K562 (cell line): Measurements from ENCODE around the gene KPNB1. TPM values are rescaled to one million over a fixed set of nuclear protein-coding genes. Genes with fewer than 3 reads are reported as not detected.

Experiments
- ATAC-seq: fragments of 200-7000 bp; cut with Tn5 transposase; 3 replicates; pipeline ENCODE4 v1.9.1; 2020; ENCODE audit warnings: moderate library complexity
- BruUV-seq: library from RNA; stranded (reverse); fragments of 400-500 nt; replicated peaks from 2 replicates; lab custom pipeline; 2021; lab: Mats Ljungman, UMichigan
- CTCF ChIA-PET: fragments of 300-600 bp; formaldehyde crosslinking; extraction: SDS; loops from one replicate; lab custom pipeline; 2021; ENCODE audit warnings: low intra/inter-chr PET ratio; lab: Yijun Ruan, JAX
- POLR2A ChIA-PET: fragments of 300-600, 350-650 bp; sonication (Branson Sonifier 250); formaldehyde crosslinking; extraction: SDS; loops from one replicate; lab custom pipeline; 2021; ENCODE audit warnings: antibody characterized with exemption, inconsistent platforms; lab: Yijun Ruan, JAX
- DNase-seq, 4 experiments: peaks; one replicate each; pipeline versions ENCODE4 v3.0.0 to v3.0.0-alpha.2; 2011 to 2018; ENCODE audit warnings: low spot score in 3 of 4, mixed read lengths in 3 of 4; ENCODE audit errors: extremely low read depth in 1 of 4
- FAIRE-seq: peaks from 2 replicates; lab custom pipeline; 2011; peaks lifted over from hg19 to GRCh38; lab: Jason Lieb, UNC
- H2AFZ ChIP-seq: 2 replicates; pipeline ENCODE4 v1.6.0; 2011; ENCODE audit warnings: low read depth, low read length, control low read depth, inconsistent platforms
- H3K27ac ChIP-seq: fragments of 200-600 bp; 3 replicates; pipeline ENCODE4 v1.8.0; 2011; ENCODE audit warnings: low read depth, mild to moderate bottlenecking, control low read depth, inconsistent platforms, low read length, moderate library complexity, mixed read lengths; ENCODE audit errors: extremely low read depth
- H3K27me3 ChIP-seq, 2 experiments: fragments of 300-600 bp in 1 of 2; 2 replicates in 1 of 2; 3 replicates in 1 of 2; pipeline versions ENCODE4 v1.6.0 to v1.8.0; 2011; ENCODE audit warnings: inconsistent platforms in 2 of 2, low read length in 2 of 2, mild to moderate bottlenecking in 1 of 2, mixed read lengths in 1 of 2, moderate library complexity in 1 of 2; ENCODE audit not compliant: control insufficient read depth in 2 of 2, insufficient read depth in 2 of 2
- H3K36me3 ChIP-seq: fragments of 300-600 bp; 3 replicates; pipeline ENCODE4 v1.8.0; 2011; ENCODE audit warnings: mild to moderate bottlenecking, low read length, inconsistent platforms; ENCODE audit not compliant: control insufficient read depth, insufficient read depth
- H3K4me1 ChIP-seq, 2 experiments: fragments of 200-600 bp in 1 of 2; replicated peaks in 1 of 2; 2 replicates in 1 of 2; 3 replicates in 1 of 2; pipeline versions ENCODE4 v1.5.1 to v1.8.0; 2011; ENCODE audit warnings: inconsistent platforms in 2 of 2, low read length in 2 of 2, mild to moderate bottlenecking in 1 of 2, mixed read lengths in 1 of 2, moderate library complexity in 1 of 2; ENCODE audit not compliant: control insufficient read depth in 2 of 2, insufficient read depth in 2 of 2
- H3K4me2 ChIP-seq: 2 replicates; pipeline ENCODE4 v1.6.1; 2011; ENCODE audit warnings: low read length, control low read depth, inconsistent platforms, mixed read lengths; ENCODE audit not compliant: insufficient read depth
- H3K4me3 ChIP-seq: fragments of 200-600 bp; sonication (generic), shearing (Covaris generic); 2 replicates; pipeline ENCODE4 v1.5.1; 2016; ENCODE audit warnings: control low read depth, inconsistent platforms
- H3K79me2 ChIP-seq: fragments of 200-600 bp; 3 replicates; pipeline ENCODE4 v1.8.0; 2011; ENCODE audit warnings: low read length, inconsistent platforms; ENCODE audit not compliant: control insufficient read depth, insufficient read depth
- H3K9ac ChIP-seq, 2 experiments: 2 replicates each; pipeline versions ENCODE4 v1.6.0 to v1.6.1; 2011; ENCODE audit warnings: low read depth in 2 of 2, low read length in 2 of 2, control low read depth in 1 of 2, inconsistent platforms in 1 of 2, mild to moderate bottlenecking in 1 of 2, mixed read lengths in 1 of 2; ENCODE audit not compliant: insufficient read depth in 1 of 2
- H3K9me1 ChIP-seq: one replicate; pipeline ENCODE4 v1.6.0; 2011; ENCODE audit warnings: inconsistent platforms, mild to moderate bottlenecking, low read length, moderate library complexity; ENCODE audit not compliant: control insufficient read depth, insufficient read depth
- H3K9me3 ChIP-seq: replicated peaks from 2 replicates; pipeline ENCODE4 v1.5.1; 2011; ENCODE audit warnings: low read depth, low read length, inconsistent platforms; ENCODE audit not compliant: control insufficient read depth, insufficient read depth
- H4K20me1 ChIP-seq: replicated peaks from 2 replicates; pipeline ENCODE4 v1.6.1; 2011; ENCODE audit warnings: low read length, inconsistent platforms, mixed read lengths; ENCODE audit not compliant: control insufficient read depth, insufficient read depth
- CEBPB ChIP-seq: fragments of 450-650 bp; IDR thresholded peaks from 2 replicates; pipeline ENCODE4 v1.6.1; 2016; ENCODE audit warnings: missing genetic modification characterization, missing compliant biosample characterization
- DACH1 ChIP-seq: fragments of 450-650 bp; IDR thresholded peaks from 2 replicates; pipeline ENCODE4 v1.6.1; 2018; ENCODE audit not compliant: partially characterized antibody
- FUS ChIP-seq: fragments of 200-400 bp; formaldehyde crosslinking; optimal IDR thresholded peaks from 2 replicates; pipeline ENCODE3; 2017; ENCODE audit warnings: low read depth, low read length
- GATAD2B ChIP-seq: fragments of 450-650 bp; IDR thresholded peaks from 2 replicates; pipeline ENCODE4 v1.6.1; 2017; ENCODE audit warnings: mild to moderate bottlenecking, borderline replicate concordance
- HMG20A ChIP-seq: fragments of 450-650 bp; formaldehyde crosslinking; conservative IDR thresholded peaks from 2 replicates; pipeline ENCODE4 v1.4.0; 2020; ENCODE audit warnings: mild to moderate bottlenecking, mixed read lengths
- MAFF ChIP-seq: IDR thresholded peaks from 2 replicates; pipeline ENCODE4 v1.6.1; 2012; ENCODE audit warnings: low read length, improper control_type of control experiment
- WGBS: fragments of 100-300 bp; shearing (Covaris generic); methylation state at CpG from one replicate; pipeline ENCODE4 v1.1.6; 2016; ENCODE audit warnings: low coverage, mixed read lengths; ENCODE audit not compliant: insufficient coverage; ENCODE audit errors: missing lambda C conversion rate; 5-methylcytosine and 5-hydroxymethylcytosine counted together
- in situ Hi-C: fragments of 300-500 bp; cut with MboI; formaldehyde crosslinking; loops from 4 replicates; pipeline ENCODE4 v1.15.0; 2018; ENCODE audit warnings: inconsistent platforms, mixed read lengths
- intact Hi-C: fragments of 100-400 bp; cut with micrococcal nuclease; formaldehyde crosslinking; loops from 2 replicates; pipeline ENCODE4 v1.14.2; 2022
- polyA plus RNA-seq, 8 experiments: library from polyadenylated mRNA; depleted of rRNA in 4 of 8; stranded (reverse) in 5 of 8; unstranded in 3 of 8; fragments of >200 nt; fragmentation: Nextera tagmentation in 2 of 8; fragmentation: Illumina TruSeq in 1 of 8; extraction: Ambion mirVana in 2 of 8; extraction: Trizol in 1 of 8; gene quantifications; 2 replicates each; pipeline versions ENCODE4 v1.2.1 to v1.2.3, GENCODE V29; 2011 to 2014; ENCODE audit warnings: inconsistent platforms in 1 of 8, missing spikeins in 1 of 8
- total RNA-seq, 7 experiments: library from RNA; depleted of rRNA in 6 of 7; stranded (reverse); fragments of >200 nt in 6 of 7; fragmentation: Illumina TruSeq in 2 of 7; extraction: Trizol in 2 of 7; gene quantifications; 2 replicates each; pipeline versions ENCODE4 v1.2.1 to v1.2.3, GENCODE V29; 2011 to 2021; ENCODE audit warnings: low replicate concordance in 1 of 7
- TF ChIP-seq, protein P1 (sequence below): sonication (generic); formaldehyde crosslinking; IDR thresholded peaks from 2 replicates; pipeline ENCODE4 v1.8.1; 2023; ENCODE audit warnings: mild to moderate bottlenecking, missing genetic modification reagents
- TF ChIP-seq, protein P2 (sequence below): fragments of 250-450 bp; sonication (Bioruptor Pico); IDR thresholded peaks from 2 replicates; pipeline ENCODE4 v1.4.0; 2020; ENCODE audit warnings: borderline replicate concordance
- TF ChIP-seq, protein P3 (sequence below): conservative IDR thresholded peaks from 2 replicates; pipeline ENCODE4 v1.6.1; 2011; ENCODE audit warnings: low read depth, mild to moderate bottlenecking, low read length; ENCODE audit not compliant: control insufficient read depth
- TF ChIP-seq, protein P4 (sequence below): IDR thresholded peaks from 2 replicates; pipeline ENCODE4 v1.6.1; 2012; ENCODE audit warnings: low read depth, low read length, improper control_type of control experiment, borderline replicate concordance
- TF ChIP-seq, protein P5 (sequence below): fragments of 450-650 bp; IDR thresholded peaks from 2 replicates; pipeline ENCODE4 v1.6.1; 2016; ENCODE audit warnings: antibody characterized with exemption

KPNB1 gene
- total and polyA plus RNA-seq, 9 of the 15 experiments (the other 6 are each of a cell fraction or from before 2014, with no cell fraction given), result 154 to 622 (median 354) TPM

DNA sequence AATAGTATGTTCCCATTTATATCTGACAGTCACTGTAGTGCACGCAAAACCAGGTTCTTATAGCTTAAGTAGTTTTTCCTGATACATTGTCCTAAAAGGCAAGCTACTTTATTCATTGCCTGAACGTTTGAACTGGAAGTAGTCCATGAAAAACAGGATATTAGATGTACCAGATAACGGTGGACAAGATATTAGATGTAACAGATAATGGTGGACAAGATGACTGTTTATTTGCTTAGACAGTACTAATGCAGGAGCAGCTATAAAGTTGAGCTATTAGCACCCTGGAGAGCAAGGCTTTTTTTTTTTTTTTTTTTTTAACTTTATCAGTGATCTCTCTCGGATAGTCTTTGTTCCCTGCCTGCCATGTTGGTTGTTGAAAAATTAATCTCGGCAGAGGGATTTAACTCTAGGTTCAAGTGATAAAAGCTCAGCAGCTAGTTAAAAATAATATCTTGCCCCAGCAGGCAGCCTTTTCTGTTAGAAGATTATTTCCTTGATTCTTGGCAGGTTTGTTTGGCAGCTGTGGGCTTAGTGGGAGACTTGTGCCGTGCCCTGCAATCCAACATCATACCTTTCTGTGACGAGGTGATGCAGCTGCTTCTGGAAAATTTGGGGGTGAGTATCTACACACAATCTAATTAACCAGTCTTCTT, 26.9 kb downstream of the KPNB1 start:
- Histone ChIP-seq H3K79me2 (peaks cover 4% of the 10 kb centered on the region; the same call in 1 of the 3 replicates), H3K9me1 (no peaks in the 10 kb centered on the region), H3K4me1 (no peaks in the 10 kb centered on the region), H3K27ac (no peak overlapping the region), H4K20me1 (no peaks in the 10 kb centered on the region; the same call in 1 of the 2 replicates), H3K9me3 (no peaks in the 10 kb centered on the region), H2AFZ (no peak overlapping the region), H3K36me3 (peaks cover 96% of the 10 kb centered on the region), H3K9ac (no peak overlapping the region), H3K4me2 (no peak overlapping the region), H3K4me3 (no peak overlapping the region), H3K27me3 (no peaks in the 10 kb centered on the region)
- no peak for FAIRE-seq
- intact Hi-C loops, result no loop called here
- no peak for ATAC-seq
- CTCF ChIA-PET, result no interaction called here
- POLR2A ChIA-PET, result interaction anchor here (0.5 to 4.6 kb wide), 6 partner anchors 10 to 58 kb away, joined by 3 to 30 read pairs (median 4); no protein-coding TSS in a partner anchor
- in situ Hi-C loops, result no loop called here
- no TSS peak for BruUV-seq
- 87% methylated on average over 7 of the region's 7 CpGs for WGBS
- no peak for DNase-seq
- TF ChIP-seq FUS (no peak), HMG20A (CRISPR knock-in tag) (no peak), DACH1 (peak; percentile 95), GATAD2B (0 out of 2 replicates have a peak, but pooled peaks have one; percentile 38), CEBPB (tag) (no peak), MAFF (no peak)
- TF ChIP-seq, protein P1, sequence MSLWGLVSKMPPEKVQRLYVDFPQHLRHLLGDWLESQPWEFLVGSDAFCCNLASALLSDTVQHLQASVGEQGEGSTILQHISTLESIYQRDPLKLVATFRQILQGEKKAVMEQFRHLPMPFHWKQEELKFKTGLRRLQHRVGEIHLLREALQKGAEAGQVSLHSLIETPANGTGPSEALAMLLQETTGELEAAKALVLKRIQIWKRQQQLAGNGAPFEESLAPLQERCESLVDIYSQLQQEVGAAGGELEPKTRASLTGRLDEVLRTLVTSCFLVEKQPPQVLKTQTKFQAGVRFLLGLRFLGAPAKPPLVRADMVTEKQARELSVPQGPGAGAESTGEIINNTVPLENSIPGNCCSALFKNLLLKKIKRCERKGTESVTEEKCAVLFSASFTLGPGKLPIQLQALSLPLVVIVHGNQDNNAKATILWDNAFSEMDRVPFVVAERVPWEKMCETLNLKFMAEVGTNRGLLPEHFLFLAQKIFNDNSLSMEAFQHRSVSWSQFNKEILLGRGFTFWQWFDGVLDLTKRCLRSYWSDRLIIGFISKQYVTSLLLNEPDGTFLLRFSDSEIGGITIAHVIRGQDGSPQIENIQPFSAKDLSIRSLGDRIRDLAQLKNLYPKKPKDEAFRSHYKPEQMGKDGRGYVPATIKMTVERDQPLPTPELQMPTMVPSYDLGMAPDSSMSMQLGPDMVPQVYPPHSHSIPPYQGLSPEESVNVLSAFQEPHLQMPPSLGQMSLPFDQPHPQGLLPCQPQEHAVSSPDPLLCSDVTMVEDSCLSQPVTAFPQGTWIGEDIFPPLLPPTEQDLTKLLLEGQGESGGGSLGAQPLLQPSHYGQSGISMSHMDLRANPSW (CRISPR knock-in tag), result no peak
- TF ChIP-seq, protein P2, sequence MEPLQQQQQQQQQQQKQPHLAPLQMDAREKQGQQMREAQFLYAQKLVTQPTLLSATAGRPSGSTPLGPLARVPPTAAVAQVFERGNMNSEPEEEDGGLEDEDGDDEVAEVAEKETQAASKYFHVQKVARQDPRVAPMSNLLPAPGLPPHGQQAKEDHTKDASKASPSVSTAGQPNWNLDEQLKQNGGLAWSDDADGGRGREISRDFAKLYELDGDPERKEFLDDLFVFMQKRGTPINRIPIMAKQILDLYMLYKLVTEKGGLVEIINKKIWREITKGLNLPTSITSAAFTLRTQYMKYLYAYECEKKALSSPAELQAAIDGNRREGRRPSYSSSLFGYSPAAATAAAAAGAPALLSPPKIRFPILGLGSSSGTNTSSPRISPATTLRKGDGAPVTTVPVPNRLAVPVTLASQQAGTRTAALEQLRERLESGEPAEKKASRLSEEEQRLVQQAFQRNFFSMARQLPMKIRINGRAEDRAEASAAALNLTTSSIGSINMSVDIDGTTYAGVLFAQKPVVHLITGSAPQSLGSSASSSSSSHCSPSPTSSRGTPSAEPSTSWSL (CRISPR knock-in tag), result no peak
- TF ChIP-seq, protein P3, sequence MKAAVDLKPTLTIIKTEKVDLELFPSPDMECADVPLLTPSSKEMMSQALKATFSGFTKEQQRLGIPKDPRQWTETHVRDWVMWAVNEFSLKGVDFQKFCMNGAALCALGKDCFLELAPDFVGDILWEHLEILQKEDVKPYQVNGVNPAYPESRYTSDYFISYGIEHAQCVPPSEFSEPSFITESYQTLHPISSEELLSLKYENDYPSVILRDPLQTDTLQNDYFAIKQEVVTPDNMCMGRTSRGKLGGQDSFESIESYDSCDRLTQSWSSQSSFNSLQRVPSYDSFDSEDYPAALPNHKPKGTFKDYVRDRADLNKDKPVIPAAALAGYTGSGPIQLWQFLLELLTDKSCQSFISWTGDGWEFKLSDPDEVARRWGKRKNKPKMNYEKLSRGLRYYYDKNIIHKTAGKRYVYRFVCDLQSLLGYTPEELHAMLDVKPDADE, result no peak
- TF ChIP-seq, protein P4, sequence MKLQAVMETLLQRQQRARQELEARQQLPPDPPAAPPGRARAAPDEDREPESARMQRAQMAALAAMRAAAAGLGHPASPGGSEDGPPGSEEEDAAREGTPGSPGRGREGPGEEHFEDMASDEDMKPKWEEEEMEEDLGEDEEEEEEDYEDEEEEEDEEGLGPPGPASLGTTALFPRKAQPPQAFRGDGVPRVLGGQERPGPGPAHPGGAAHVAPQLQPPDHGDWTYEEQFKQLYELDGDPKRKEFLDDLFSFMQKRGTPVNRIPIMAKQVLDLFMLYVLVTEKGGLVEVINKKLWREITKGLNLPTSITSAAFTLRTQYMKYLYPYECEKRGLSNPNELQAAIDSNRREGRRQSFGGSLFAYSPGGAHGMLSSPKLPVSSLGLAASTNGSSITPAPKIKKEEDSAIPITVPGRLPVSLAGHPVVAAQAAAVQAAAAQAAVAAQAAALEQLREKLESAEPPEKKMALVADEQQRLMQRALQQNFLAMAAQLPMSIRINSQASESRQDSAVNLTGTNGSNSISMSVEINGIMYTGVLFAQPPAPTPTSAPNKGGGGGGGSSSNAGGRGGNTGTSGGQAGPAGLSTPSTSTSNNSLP, result no peak
- TF ChIP-seq, protein P5, sequence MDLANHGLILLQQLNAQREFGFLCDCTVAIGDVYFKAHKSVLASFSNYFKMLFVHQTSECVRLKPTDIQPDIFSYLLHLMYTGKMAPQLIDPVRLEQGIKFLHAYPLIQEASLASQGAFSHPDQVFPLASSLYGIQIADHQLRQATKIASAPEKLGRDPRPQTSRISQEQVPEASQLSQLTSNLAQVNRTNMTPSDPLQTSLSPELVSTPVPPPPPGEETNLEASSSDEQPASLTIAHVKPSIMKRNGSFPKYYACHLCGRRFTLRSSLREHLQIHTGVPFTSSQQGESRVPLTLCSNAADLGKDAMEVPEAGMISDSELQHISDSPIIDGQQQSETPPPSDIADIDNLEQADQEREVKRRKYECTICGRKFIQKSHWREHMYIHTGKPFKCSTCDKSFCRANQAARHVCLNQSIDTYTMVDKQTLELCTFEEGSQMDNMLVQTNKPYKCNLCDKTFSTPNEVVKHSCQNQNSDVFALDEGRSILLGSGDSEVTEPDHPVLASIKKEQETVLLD, result peak; percentile 42; the same call in 1 of the 2 replicates
